ENCODE measurements around the gene MTX1.
"Not testable (repeated sequence)": the region's sequence is repeated elsewhere in the genome, so short reads cannot be mapped to it uniquely, and the experiment has no call there.

The MTX1 gene

DNA sequence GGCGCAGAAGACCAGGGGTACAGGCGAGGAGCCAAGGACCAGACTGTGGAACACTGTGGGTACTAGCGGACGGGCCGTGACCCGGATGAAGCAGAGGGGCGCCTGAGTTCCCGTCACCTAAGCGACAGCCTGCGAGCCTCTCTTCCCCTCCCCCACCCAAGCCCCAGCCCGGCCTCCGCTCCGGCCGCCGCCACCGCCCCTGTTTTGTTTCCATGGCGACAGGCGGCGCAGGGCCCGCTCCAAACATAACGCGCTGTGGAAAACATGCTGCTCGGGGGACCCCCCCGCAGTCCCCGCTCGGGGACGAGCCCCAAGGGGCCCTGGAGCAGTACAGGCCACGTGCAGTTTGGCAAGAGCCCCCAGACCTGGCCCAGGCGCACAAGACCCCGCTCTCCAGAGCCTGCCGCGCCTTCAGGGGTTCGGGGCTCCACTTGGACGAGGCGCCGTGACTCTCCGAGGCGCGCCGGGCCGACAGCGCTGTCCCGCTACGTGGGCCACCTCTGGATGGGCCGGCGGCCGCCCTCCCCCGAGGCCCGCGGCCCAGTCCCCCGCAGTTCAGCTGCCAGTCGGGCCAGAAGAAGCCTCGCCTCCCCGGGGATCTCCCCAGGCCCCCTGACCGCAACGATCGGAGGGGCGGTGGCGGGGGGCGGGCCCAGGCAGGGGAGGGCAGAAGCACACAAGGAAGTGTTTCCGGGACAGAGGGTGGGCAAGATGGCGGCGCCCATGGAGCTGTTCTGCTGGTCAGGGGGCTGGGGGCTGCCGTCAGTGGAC, at the start of gene MTX1:
TSS of gene MTX1 (plus strand) at position 155 of the 771 bp plus-strand sequence. CDS start at position 265, 110 bp downstream.
- peak; percentile 84 for DNase-seq

DNA sequence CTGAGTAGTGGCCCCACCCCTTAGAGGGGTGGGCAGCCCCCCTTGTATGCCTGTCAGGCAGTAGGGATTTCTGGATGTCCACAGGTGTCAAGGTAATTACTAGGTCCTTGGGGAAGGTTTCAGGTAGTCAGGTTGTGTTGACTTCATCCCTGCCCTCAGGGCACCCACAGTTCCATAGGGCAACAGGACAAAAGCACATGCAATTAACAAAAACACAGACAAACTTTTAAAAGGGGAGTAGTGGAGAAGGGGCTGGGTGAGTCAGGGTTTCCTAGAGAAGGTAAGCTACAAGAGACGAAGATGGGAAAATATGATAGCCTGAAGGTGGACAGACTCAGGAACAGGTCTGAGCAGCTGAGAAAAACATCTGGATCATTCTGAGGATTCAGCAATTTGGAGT, 49.5 kb upstream of the MTX1 start:
- no peak for DNase-seq

GRCh38 chr1:155160128-155160527, 48.4 kb upstream of the MTX1 start:
- no peak for DNase-seq

DNA sequence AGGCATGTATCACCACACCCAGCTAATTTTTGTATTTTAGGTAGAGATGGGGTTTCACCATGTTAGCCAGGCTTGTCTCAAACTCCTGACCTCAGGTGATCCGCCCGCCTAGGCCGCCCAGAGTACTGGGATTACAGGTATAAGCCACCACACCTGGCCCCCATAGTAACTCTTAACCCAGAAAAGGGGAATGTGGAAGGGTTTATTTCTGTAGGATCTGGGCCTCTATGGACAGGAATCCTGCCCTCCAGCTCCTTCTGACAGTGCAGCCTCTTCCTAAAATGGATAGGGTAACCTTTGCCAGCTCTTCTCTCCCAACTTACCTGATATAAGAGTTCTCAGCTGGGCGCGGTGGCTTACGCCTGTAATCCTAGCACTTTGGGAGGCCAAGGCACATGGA, 45.9 kb upstream of the MTX1 start:
- not testable (repeated sequence) for DNase-seq

DNA sequence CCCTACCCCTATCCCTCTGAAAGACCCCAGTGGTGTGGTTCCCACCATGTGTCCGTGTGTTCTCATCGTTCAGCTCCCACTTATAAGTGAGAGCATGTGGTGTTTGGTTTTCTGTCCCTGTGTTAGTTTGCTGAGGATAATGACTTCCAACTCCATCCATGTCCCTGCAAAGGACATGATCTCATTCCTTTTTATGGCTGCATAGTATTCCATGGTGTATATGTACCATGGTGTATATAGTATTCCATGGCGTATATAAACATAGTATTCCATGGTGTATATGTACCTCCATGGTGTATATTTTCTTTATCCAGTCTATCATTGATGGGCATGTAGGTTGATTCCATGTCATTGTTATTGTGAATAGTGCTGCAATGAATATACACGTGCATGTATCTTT, 44.7 kb upstream of the MTX1 start:
- DNase-seq: not testable (repeated sequence)

DNA sequence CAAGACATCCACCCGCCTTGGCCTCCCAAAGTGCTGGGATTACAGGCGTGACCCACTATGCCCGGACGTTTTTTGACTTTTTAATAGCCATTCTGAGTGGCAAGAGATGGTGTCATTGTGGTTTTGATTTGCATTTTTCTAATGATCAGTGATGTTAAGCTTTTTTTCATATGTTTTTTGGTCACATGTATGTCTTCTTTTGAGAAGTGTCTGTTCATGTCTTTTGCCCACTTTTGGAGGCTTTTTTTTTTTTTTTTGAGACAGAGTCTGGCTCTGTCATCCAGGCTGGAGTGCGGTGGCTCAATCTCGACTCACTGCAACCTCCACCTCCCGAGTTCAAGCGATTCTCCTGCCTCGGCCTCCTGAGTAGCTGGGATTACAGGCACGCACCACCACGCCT, 43.9 kb upstream of the MTX1 start:
- not testable (repeated sequence) for DNase-seq

DNA sequence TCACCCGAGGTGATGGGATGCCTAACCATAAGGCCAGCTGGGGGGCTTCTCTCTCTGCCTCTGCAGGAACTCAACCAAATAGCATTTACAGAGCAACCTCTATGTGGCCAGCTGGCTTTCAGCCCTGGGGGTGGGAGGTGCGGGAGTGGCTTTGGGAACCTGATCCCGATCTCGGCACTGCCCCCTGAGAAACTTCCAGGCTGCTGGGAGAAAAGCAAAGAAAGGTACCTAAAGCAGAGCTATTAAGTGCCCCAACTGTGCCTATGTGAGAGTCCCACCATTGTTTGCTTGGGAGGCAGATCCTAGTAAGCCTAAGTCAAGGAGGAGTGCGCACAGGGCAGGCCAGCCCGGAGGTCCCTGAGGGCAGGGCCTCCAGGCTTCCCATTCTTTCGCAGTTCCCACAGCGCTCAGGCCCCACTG, 42.4 kb upstream of the MTX1 start:
- no peak for DNase-seq

DNA sequence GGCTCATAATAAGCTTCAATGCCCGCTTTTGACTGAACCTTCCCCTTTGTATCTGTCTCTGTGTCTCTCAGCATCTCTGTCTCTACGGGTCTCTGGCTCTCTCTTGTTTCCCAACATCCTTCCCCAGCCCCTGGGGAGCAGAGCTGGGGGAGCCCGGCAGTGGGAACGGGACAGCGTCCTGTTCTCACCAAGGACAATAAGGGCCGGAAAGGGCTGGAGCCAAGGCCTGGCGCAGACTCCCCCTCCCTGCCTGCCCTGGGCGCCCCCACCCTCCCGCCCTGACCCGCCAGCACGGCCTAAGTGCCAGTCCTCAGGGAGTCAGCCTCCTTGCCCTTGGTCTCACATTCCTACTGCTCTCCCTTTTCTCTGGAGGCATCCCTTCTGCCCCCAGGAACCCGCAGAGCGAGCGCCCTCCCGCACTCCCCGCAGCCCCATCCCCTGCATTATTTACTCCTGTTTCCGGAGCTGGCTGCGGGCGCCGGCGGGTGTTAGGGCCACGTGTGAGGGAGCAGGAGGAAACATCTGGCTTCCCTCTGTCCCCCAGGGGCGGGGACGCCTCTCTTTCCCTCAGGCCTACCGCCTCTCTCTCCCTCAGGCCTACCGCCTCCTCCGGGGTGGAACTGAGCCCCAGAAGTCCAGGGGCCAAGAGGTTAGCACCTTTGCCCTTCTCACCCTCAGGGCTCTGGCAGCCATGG, 41.9 kb upstream of the MTX1 start:
- DNase-seq: no peak

GRCh38 chr1:155167166-155168104, 41.1 kb upstream of the MTX1 start:
- DNase-seq: peak; percentile 91

DNA sequence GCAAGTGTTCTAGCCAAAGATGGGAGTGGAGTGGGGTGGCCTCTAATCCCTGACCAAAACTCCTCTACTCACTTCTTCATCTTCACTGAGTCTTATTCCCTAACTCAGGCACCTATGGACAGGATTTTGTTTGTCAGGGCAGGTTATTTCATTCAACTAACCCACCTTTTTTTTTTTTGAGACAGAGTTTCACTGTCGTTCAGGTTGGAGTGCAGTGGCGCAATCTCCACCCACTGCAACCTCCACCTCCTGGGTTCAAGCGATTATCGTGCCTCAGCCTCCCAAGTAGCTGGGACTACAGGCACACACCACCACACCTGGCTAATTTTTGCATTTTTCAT, 40.4 kb upstream of the MTX1 start:
- not testable (repeated sequence) for DNase-seq

- no peak for DNase-seq
Measured at GRCh38 chr1:155168456-155169210, 39.9 kb upstream of the MTX1 start.

GRCh38 chr1:155169541-155169940, 39.0 kb upstream of the MTX1 start:
- DNase-seq: no peak

GRCh38 chr1:155170101-155170785, 38.3 kb upstream of the MTX1 start:
- DNase-seq: peak; percentile 0

GRCh38 chr1:155170806-155171205, 37.7 kb upstream of the MTX1 start:
- DNase-seq: no peak

DNA sequence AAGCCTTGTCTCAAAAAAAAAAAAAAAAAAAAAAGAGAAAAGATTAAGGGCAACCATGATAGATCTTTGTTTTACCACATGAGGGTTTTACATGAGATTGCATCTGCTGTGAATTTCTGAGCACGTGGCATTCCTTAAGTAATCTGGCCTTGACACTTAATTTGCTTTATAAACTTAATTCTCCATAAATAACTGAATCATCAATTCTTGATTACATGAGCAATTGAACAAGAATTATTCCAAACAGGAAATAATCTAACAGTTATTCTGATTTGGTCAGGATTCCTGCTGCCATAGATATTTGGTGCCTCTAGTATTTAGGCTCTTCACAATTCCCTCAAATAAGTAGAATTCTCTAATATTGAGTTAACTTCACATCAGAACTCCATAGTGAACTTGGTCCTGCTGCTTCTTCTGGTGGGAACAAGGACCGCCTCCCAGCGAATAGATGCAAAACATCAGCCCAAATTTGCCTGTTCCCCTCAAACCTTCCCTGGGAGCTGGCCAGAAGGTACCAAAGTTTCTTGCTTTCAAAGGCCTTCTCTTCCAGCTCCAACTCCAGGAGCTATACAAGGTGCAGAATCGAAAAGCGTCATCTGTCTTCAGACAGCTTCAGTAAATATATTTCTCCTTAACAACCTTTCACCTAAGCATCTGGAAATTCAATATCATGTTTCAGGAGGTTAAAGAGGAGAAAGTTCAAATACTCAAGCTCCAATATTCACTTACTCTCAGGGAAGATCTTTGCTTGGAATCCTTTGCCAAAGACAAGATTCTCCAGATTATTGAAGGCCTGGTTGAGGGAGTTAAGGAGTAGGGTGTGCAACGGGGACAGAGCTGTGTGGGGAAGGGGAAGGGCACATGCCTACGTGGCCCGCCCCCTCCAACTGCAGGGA, 36.4 kb upstream of the MTX1 start:
- peak; percentile 0 for DNase-seq

DNA sequence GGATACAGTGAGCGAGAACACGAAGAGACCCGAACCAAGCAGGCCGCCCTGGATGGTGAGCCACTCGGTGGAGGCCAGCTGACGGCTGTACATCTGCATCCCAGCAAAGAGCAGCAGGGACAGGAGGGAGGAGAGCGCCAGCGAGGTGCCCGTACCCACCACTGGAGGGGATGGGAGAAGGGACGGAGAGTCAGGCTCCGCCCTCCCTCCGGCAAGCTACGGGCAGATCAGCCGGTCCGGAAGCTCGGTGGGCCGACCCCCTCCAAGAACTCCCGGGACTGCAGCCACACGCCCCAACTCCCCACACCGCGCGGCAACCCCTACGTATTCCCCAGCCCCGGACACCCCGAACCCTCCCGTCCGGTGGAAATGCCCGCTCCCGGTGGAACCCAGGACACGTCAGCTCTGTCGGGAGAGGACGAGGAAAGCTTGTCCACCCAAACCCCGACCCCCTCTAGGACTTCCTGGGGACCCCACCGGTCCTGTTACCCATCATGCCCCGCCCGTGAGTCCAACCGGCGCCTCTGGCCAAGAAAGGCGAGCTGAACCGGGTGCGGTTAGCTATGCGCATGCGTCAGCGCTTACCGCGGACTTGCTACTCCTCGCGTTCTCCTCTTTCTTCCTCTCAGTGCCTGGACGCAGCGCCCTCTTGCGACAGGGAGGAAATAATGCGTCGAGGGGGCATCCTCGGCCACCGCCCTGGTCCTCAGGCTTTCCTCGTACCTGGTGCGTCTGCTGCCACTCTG, 35.6 kb upstream of the MTX1 start, which contains the start of gene KRTCAP2:
TSS of gene KRTCAP2 (minus strand) at position 573 of the 746 bp plus-strand sequence. CDS start at position 493, 80 bp downstream.
- peak; percentile 98 for DNase-seq

DNA sequence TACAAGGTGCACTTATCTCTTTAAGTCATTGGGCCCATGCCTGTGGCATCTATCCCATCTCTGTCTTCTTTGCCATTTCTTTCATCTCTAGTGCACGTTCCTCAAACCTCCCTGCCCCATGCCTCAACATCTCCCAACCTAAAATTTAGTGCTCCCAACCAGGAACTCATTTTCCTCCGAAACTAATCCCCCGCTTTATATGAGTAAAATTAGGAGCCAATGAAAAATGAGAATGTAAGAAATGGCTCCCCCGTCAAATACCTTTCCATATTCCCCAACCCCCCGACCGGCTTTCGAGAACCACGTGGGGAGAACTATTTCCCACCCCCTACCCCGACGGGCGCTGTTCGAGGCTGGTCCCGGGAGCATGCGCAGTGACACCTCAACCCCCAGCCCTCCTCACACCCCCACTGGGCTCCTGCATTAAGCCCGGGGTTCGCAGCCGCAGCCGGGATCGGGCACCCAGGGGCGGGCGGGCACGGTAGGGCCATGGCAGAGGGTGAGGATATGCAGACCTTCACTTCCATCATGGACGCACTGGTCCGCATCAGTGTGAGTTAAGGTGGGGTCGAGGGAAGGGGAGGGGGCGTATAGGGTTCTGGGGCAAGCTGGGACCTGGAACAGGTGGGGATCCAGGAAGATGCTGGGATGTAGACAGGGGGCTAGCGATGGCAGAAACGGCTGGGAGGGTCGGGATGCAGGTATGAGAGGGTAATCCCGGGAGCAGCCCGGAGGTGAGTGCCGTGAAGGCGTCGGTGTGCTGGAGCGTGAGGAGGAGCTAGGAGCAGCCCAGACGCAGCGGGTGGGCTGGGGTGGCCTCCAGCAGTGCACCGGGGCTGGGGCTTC, 34.8 kb upstream of the MTX1 start, which contains the start of gene TRIM46:
TSS of gene TRIM46 (plus strand) at position 372 of the 846 bp plus-strand sequence. CDS start at position 490, 118 bp downstream.
- peak; percentile 63 for DNase-seq

Data from hematopoietic multipotent progenitor cell treated with erythropoietin and hydrocortisone succinate and interleukin-3 and kit ligand, for 8 days (in vitro differentiated cells).